Measurements from ENCODE around the gene MRPL55.
A peak's percentile ranks its signal among the peaks of the same experiment; 100 is the strongest.

MRPL55 gene

GRCh38 chr1:228155596-228156514 lies 46.8 kb upstream of the MRPL55 start:
- H3K4me1 Mint-ChIP-seq = peaks cover 11% of the 10 kb centered on the region
- no peaks in the 10 kb centered on the region for H3K27me3 Mint-ChIP-seq (ENCODE audit: low read depth, poor library complexity)
- no peak overlapping the region for H3K27ac Mint-ChIP-seq
- no peaks in the 10 kb centered on the region for H3K36me3 Mint-ChIP-seq (ENCODE audit: low read depth)
- no peak for TF ChIP-seq CTCF (IDR thresholded peaks at IDR 0.05)
- no peak overlapping the region for H3K4me3 Mint-ChIP-seq
- DNase-seq = no peak
- no peaks in the 10 kb centered on the region for H3K9me3 Mint-ChIP-seq

GRCh38 chr1:228154670-228155571 lies 45.8 kb upstream of the MRPL55 start:
- H3K4me3 Mint-ChIP-seq = no peak overlapping the region
- DNase-seq = no peak
- peaks cover 12% of the 10 kb centered on the region for H3K4me1 Mint-ChIP-seq
- no peaks in the 10 kb centered on the region for H3K9me3 Mint-ChIP-seq
- no peak overlapping the region for H3K27ac Mint-ChIP-seq
- no peaks in the 10 kb centered on the region for H3K36me3 Mint-ChIP-seq (ENCODE audit: low read depth)
- no peaks in the 10 kb centered on the region for H3K27me3 Mint-ChIP-seq (ENCODE audit: low read depth, poor library complexity)
- TF ChIP-seq CTCF (IDR thresholded peaks at IDR 0.05) = no peak

GRCh38 chr1:228154021-228154669 lies 45.0 kb upstream of the MRPL55 start:
- no peak overlapping the region for H3K27ac Mint-ChIP-seq
- DNase-seq = no peak
- H3K36me3 Mint-ChIP-seq (ENCODE audit: low read depth) = no peaks in the 10 kb centered on the region
- H3K9me3 Mint-ChIP-seq = no peaks in the 10 kb centered on the region
- H3K27me3 Mint-ChIP-seq (ENCODE audit: low read depth, poor library complexity) = no peaks in the 10 kb centered on the region
- H3K4me1 Mint-ChIP-seq = peaks cover 16% of the 10 kb centered on the region
- TF ChIP-seq CTCF (IDR thresholded peaks at IDR 0.05) = no peak
- H3K4me3 Mint-ChIP-seq = no peak overlapping the region

GRCh38 chr1:228152918-228153258 lies 43.8 kb upstream of the MRPL55 start:
- H3K4me3 Mint-ChIP-seq = no peak overlapping the region
- no peaks in the 10 kb centered on the region for H3K27me3 Mint-ChIP-seq (ENCODE audit: low read depth, poor library complexity)
- no peak for TF ChIP-seq CTCF (IDR thresholded peaks at IDR 0.05)
- no peak for DNase-seq
- peaks cover 16% of the 10 kb centered on the region for H3K4me1 Mint-ChIP-seq
- H3K36me3 Mint-ChIP-seq (ENCODE audit: low read depth) = no peaks in the 10 kb centered on the region
- H3K27ac Mint-ChIP-seq = peak overlapping the region; percentile 48
- H3K9me3 Mint-ChIP-seq = no peaks in the 10 kb centered on the region

- no peaks in the 10 kb centered on the region for H3K36me3 Mint-ChIP-seq (ENCODE audit: low read depth)
- H3K4me3 Mint-ChIP-seq = no peak overlapping the region
- H3K27me3 Mint-ChIP-seq (ENCODE audit: low read depth, poor library complexity) = no peaks in the 10 kb centered on the region
- DNase-seq = no peak
- H3K9me3 Mint-ChIP-seq = no peaks in the 10 kb centered on the region
- H3K4me1 Mint-ChIP-seq = peaks cover 16% of the 10 kb centered on the region
- H3K27ac Mint-ChIP-seq = peak overlapping the region; percentile 48
- TF ChIP-seq CTCF (IDR thresholded peaks at IDR 0.05) = no peak
Measured at GRCh38 chr1:228152097-228152917, 43.2 kb upstream of the MRPL55 start.

Data from nephron progenitor cell (in vitro differentiated cells).